Measurements from ENCODE around the gene MED20.
A peak's percentile ranks its signal among the peaks of the same experiment; 100 is the strongest.

MED20 gene

GRCh38 chr6:41932378-41932777, 11.4 kb upstream of the MED20 start:
- Histone ChIP-seq H3K9me3 (ENCODE audit: control insufficient read depth, low read length) (no peaks in the 10 kb centered on the region), H3K27ac (ENCODE audit: low read depth, low read length, severe bottlenecking) (no peak overlapping the region), H3K4me1 (ENCODE audit: control insufficient read depth, insufficient read depth, low read length, poor library complexity, severe bottlenecking) (peaks cover 9% of the 10 kb centered on the region), H3K4me3 (ENCODE audit: extremely low read depth, insufficient read depth, low read length, poor library complexity, severe bottlenecking) (no peak overlapping the region), H3K36me3 (ENCODE audit: control insufficient read depth, insufficient read depth, low read length) (peaks cover 98% of the 10 kb centered on the region)
- WGBS, 2 experiments (ENCODE audit: insufficient coverage in 2 of 2), result 94 to 99% methylated on average over 13 to 14 of the region's 15 CpGs

GRCh38 chr6:41931792-41932191, 10.9 kb upstream of the MED20 start:
- no peak overlapping the region for H3K4me3 ChIP-seq (ENCODE audit: extremely low read depth, insufficient read depth, low read length, poor library complexity, severe bottlenecking)
- H3K9me3 ChIP-seq (ENCODE audit: control insufficient read depth, low read length), result no peaks in the 10 kb centered on the region
- WGBS, 2 experiments (ENCODE audit: insufficient coverage in 2 of 2), result 85 to 93% methylated on average over 2 of the region's 2 CpGs
- H3K36me3 ChIP-seq (ENCODE audit: control insufficient read depth, insufficient read depth, low read length), result peaks cover 99% of the 10 kb centered on the region
- H3K27ac ChIP-seq (ENCODE audit: low read depth, low read length, severe bottlenecking), result no peak overlapping the region
- H3K4me1 ChIP-seq (ENCODE audit: control insufficient read depth, insufficient read depth, low read length, poor library complexity, severe bottlenecking), result peaks cover 9% of the 10 kb centered on the region

GRCh38 chr6:41929924-41930323, 9.0 kb upstream of the MED20 start:
- Histone ChIP-seq H3K4me3 (ENCODE audit: extremely low read depth, insufficient read depth, low read length, poor library complexity, severe bottlenecking) (no peak overlapping the region), H3K4me1 (ENCODE audit: control insufficient read depth, insufficient read depth, low read length, poor library complexity, severe bottlenecking) (peaks cover under 1% of the 10 kb centered on the region), H3K27ac (ENCODE audit: low read depth, low read length, severe bottlenecking) (no peak overlapping the region), H3K9me3 (ENCODE audit: control insufficient read depth, low read length) (no peaks in the 10 kb centered on the region), H3K36me3 (ENCODE audit: control insufficient read depth, insufficient read depth, low read length) (peaks cover 90% of the 10 kb centered on the region)
- 98% methylated on average over 5 to 6 of the region's 6 CpGs for WGBS, 2 experiments (ENCODE audit: insufficient coverage in 2 of 2)

GRCh38 chr6:41927253-41927652, 6.3 kb upstream of the MED20 start:
- peaks cover 8% of the 10 kb centered on the region for H3K4me1 ChIP-seq (ENCODE audit: control insufficient read depth, insufficient read depth, low read length, poor library complexity, severe bottlenecking)
- WGBS, 2 experiments (ENCODE audit: insufficient coverage in 2 of 2), result 94 to 100% methylated on average over 5 of the region's 6 CpGs
- no peaks in the 10 kb centered on the region for H3K9me3 ChIP-seq (ENCODE audit: control insufficient read depth, low read length)
- no peak overlapping the region for H3K27ac ChIP-seq (ENCODE audit: low read depth, low read length, severe bottlenecking)
- H3K36me3 ChIP-seq (ENCODE audit: control insufficient read depth, insufficient read depth, low read length), result peaks cover 85% of the 10 kb centered on the region
- no peak overlapping the region for H3K4me3 ChIP-seq (ENCODE audit: extremely low read depth, insufficient read depth, low read length, poor library complexity, severe bottlenecking)

- H3K9me3 ChIP-seq (ENCODE audit: control insufficient read depth, low read length), result no peaks in the 10 kb centered on the region
- peak overlapping the region; percentile 80 for H3K4me3 ChIP-seq (ENCODE audit: extremely low read depth, insufficient read depth, low read length, poor library complexity, severe bottlenecking)
- H3K4me1 ChIP-seq (ENCODE audit: control insufficient read depth, insufficient read depth, low read length, poor library complexity, severe bottlenecking), result peaks cover 25% of the 10 kb centered on the region
- H3K36me3 ChIP-seq (ENCODE audit: control insufficient read depth, insufficient read depth, low read length), result peaks cover 37% of the 10 kb centered on the region
- 3 to 10% methylated on average over 4 of the region's 7 CpGs for WGBS, 2 experiments (ENCODE audit: insufficient coverage in 2 of 2)
- no peak overlapping the region for H3K27ac ChIP-seq (ENCODE audit: low read depth, low read length, severe bottlenecking)
Observed at GRCh38 chr6:41922154-41922553, 1.2 kb upstream of the MED20 start.

GRCh38 chr6:41921712-41921998, 716 bp upstream of the MED20 start:
- 1 to 2% methylated on average over 20 of the region's 20 CpGs for WGBS, 2 experiments (ENCODE audit: insufficient coverage in 2 of 2)
- Histone ChIP-seq H3K4me3 (ENCODE audit: extremely low read depth, insufficient read depth, low read length, poor library complexity, severe bottlenecking) (peak overlapping the region; percentile 80), H3K9me3 (ENCODE audit: control insufficient read depth, low read length) (no peaks in the 10 kb centered on the region), H3K4me1 (ENCODE audit: control insufficient read depth, insufficient read depth, low read length, poor library complexity, severe bottlenecking) (peaks cover 28% of the 10 kb centered on the region), H3K27ac (ENCODE audit: low read depth, low read length, severe bottlenecking) (peak overlapping the region; percentile 96), H3K36me3 (ENCODE audit: control insufficient read depth, insufficient read depth, low read length) (peaks cover 37% of the 10 kb centered on the region)

- Histone ChIP-seq H3K27ac (ENCODE audit: low read depth, low read length, severe bottlenecking) (peak overlapping the region; percentile 74), H3K4me3 (ENCODE audit: extremely low read depth, insufficient read depth, low read length, poor library complexity, severe bottlenecking) (no peak overlapping the region), H3K36me3 (ENCODE audit: control insufficient read depth, insufficient read depth, low read length) (peaks cover 45% of the 10 kb centered on the region), H3K9me3 (ENCODE audit: control insufficient read depth, low read length) (no peaks in the 10 kb centered on the region), H3K4me1 (ENCODE audit: control insufficient read depth, insufficient read depth, low read length, poor library complexity, severe bottlenecking) (peaks cover 23% of the 10 kb centered on the region)
- WGBS, 2 experiments (ENCODE audit: insufficient coverage in 2 of 2), result 60 to 79% methylated on average over 1 to 4 of the region's 4 CpGs
Observed at GRCh38 chr6:41917528-41917927, 3.4 kb downstream of the MED20 start.

GRCh38 chr6:41914869-41915530, 5.9 kb downstream of the MED20 start:
- 100% methylated on average over 1 of the region's 4 CpGs; no CpG with 5 or more reads in 1 of the 2 experiments for WGBS, 2 experiments (ENCODE audit: insufficient coverage in 2 of 2)
- Histone ChIP-seq H3K9me3 (ENCODE audit: control insufficient read depth, low read length) (no peaks in the 10 kb centered on the region), H3K27ac (ENCODE audit: low read depth, low read length, severe bottlenecking) (no peak overlapping the region), H3K4me3 (ENCODE audit: extremely low read depth, insufficient read depth, low read length, poor library complexity, severe bottlenecking) (no peak overlapping the region), H3K36me3 (ENCODE audit: control insufficient read depth, insufficient read depth, low read length) (peaks cover 59% of the 10 kb centered on the region), H3K4me1 (ENCODE audit: control insufficient read depth, insufficient read depth, low read length, poor library complexity, severe bottlenecking) (peaks cover 19% of the 10 kb centered on the region)

GRCh38 chr6:41914343-41914742, 6.6 kb downstream of the MED20 start:
- 100% methylated on average over 1 to 2 of the region's 2 CpGs for WGBS, 2 experiments (ENCODE audit: insufficient coverage in 2 of 2)
- no peak overlapping the region for H3K4me3 ChIP-seq (ENCODE audit: extremely low read depth, insufficient read depth, low read length, poor library complexity, severe bottlenecking)
- peaks cover 65% of the 10 kb centered on the region for H3K36me3 ChIP-seq (ENCODE audit: control insufficient read depth, insufficient read depth, low read length)
- H3K4me1 ChIP-seq (ENCODE audit: control insufficient read depth, insufficient read depth, low read length, poor library complexity, severe bottlenecking), result peaks cover 13% of the 10 kb centered on the region
- no peaks in the 10 kb centered on the region for H3K9me3 ChIP-seq (ENCODE audit: control insufficient read depth, low read length)
- H3K27ac ChIP-seq (ENCODE audit: low read depth, low read length, severe bottlenecking), result no peak overlapping the region

- WGBS, 2 experiments (ENCODE audit: insufficient coverage in 2 of 2), result no CpG with 5 or more reads among the region's 1 CpG
- Histone ChIP-seq H3K9me3 (ENCODE audit: control insufficient read depth, low read length) (no peaks in the 10 kb centered on the region), H3K36me3 (ENCODE audit: control insufficient read depth, insufficient read depth, low read length) (peaks cover 87% of the 10 kb centered on the region), H3K27ac (ENCODE audit: low read depth, low read length, severe bottlenecking) (no peak overlapping the region), H3K4me3 (ENCODE audit: extremely low read depth, insufficient read depth, low read length, poor library complexity, severe bottlenecking) (no peak overlapping the region), H3K4me1 (ENCODE audit: control insufficient read depth, insufficient read depth, low read length, poor library complexity, severe bottlenecking) (no peaks in the 10 kb centered on the region)
Observed at GRCh38 chr6:41909727-41910126, 11.2 kb downstream of the MED20 start.

GRCh38 chr6:41901882-41902519, 18.9 kb downstream of the MED20 start:
- no peaks in the 10 kb centered on the region for H3K4me1 ChIP-seq (ENCODE audit: control insufficient read depth, insufficient read depth, low read length, poor library complexity, severe bottlenecking)
- no peak overlapping the region for H3K4me3 ChIP-seq (ENCODE audit: extremely low read depth, insufficient read depth, low read length, poor library complexity, severe bottlenecking)
- peaks cover 50% of the 10 kb centered on the region for H3K36me3 ChIP-seq (ENCODE audit: control insufficient read depth, insufficient read depth, low read length)
- 83 to 100% methylated on average over 1 of the region's 1 CpG for WGBS, 2 experiments (ENCODE audit: insufficient coverage in 2 of 2)
- no peaks in the 10 kb centered on the region for H3K9me3 ChIP-seq (ENCODE audit: control insufficient read depth, low read length)
- no peak overlapping the region for H3K27ac ChIP-seq (ENCODE audit: low read depth, low read length, severe bottlenecking)
